Jurkat, Clone E6-1 (cell line): Measurements from ENCODE around the gene RNASET2.

Experiments used
- DNase-seq: peaks from one replicate; pipeline ENCODE4 v3.0.0-alpha.2; 2011; ENCODE audit warnings: low read depth, low spot score
- H3K4me3 ChIP-seq: 2 replicates; pipeline ENCODE4 v1.5.1; 2011; ENCODE audit warnings: mild to moderate bottlenecking, low read length, control low read depth, moderate library complexity

The RNASET2 gene

GRCh38 chr6:166972101-166972500 is 15.8 kb upstream of the RNASET2 start:
- H3K4me3 ChIP-seq = no peak overlapping the region
- no peak for DNase-seq

GRCh38 chr6:166971271-166971670 is 14.9 kb upstream of the RNASET2 start:
- no peak for DNase-seq
- H3K4me3 ChIP-seq = no peak overlapping the region

- H3K4me3 ChIP-seq = no peak overlapping the region
These were observed 14.4 kb upstream of the RNASET2 start for GRCh38 chr6:166970776-166971175.

DNA sequence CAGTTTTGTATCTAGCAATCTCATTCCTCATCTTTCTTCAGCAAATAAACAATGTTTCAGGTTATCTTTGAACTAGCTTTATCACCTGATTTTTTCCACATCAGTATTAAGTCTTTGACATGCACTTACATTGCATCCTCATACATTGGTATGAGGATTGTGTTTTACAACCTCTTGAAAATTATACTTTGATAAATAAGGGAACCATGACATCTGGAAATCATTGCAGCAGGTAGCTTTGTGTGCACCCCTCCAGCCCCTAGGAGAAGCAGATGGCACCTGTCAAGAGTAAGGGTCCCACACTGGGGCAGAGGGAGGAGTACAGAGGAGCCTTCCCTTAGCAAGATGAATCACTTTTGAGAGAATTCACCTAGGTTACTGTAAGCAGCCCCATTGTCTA is 13.7 kb upstream of the RNASET2 start:
- no peak for DNase-seq
- no peak overlapping the region for H3K4me3 ChIP-seq

More at GRCh38 chr6:166970776-166971175, 14.4 kb upstream of the RNASET2 start:
- no peak for DNase-seq

- no peak overlapping the region for H3K4me3 ChIP-seq
- DNase-seq = no peak
These were observed 13.1 kb upstream of the RNASET2 start for GRCh38 chr6:166969390-166970002.

GRCh38 chr6:166966268-166966667 is 9.9 kb upstream of the RNASET2 start:
- no peak overlapping the region for H3K4me3 ChIP-seq
- no peak for DNase-seq

DNA sequence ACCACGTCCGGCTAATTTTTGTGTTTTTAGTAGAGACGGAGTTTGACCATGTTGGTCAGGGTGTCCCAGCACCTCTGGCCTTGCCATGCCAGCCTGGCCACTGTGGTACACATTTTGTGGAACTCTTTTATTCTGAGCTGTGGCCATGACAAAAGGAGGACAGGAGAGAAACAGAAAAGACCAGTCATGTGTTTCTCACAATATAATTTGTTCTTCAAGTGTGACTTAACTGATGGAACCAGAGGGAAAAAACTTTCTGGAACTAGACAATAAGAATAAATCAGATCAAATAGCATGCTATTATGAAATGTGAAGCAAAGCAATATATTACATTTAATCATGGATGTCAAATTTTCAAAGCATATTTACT is 4.2 kb upstream of the RNASET2 start:
- DNase-seq = no peak
- no peak overlapping the region for H3K4me3 ChIP-seq

DNA sequence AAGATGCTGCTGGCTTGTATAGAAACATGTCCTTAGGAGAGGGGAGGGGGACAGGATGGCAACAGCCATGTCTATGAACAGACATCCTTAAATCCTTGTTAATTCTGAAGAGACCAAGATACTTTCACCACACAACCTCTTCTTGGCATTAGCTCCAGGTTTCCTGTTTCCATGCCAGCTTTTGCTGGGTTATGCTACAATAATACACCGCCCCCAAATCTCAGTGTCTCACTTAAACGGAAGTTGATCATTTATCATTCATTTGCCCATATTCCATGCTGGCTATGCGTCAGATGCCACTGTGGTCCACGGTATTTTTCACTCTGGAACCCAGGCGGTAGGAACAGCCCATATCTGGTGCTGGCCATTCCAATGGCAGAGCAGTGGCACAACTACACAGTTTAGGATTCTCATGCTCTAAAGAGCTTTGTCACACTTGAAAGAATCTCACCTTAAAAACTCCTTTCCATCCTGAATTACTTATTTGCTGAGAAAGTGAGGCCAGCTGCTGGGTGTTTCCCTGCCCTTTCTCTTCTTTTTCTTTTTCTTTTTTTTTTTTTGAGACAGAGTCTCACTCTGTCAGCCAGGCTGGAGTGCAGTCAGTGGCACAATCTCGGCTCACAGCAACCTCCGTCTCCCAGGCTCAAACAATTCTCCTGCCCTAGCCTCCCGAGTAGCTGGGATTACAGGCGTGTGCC is 3.7 kb upstream of the RNASET2 start:
- no peak overlapping the region for H3K4me3 ChIP-seq
- DNase-seq = no peak

- H3K4me3 ChIP-seq = no peak overlapping the region
- DNase-seq = peak; percentile 67
These were observed 2.8 kb upstream of the RNASET2 start for GRCh38 chr6:166958926-166959861.

DNA sequence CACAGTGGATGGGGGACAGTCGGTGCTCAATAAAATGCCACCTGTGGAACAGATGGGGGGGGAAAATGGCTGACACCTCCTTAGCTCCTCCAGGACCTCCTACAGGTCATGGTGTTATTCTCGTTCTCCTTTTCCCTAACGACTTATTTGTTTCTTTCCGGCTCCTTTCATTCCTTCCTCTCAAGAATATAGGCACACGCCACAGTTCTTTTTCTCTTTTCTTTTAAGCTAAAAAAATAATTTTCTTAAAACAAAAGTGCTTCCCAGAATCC is 1.4 kb upstream of the RNASET2 start:
- no peak for DNase-seq
- no peak overlapping the region for H3K4me3 ChIP-seq

DNA sequence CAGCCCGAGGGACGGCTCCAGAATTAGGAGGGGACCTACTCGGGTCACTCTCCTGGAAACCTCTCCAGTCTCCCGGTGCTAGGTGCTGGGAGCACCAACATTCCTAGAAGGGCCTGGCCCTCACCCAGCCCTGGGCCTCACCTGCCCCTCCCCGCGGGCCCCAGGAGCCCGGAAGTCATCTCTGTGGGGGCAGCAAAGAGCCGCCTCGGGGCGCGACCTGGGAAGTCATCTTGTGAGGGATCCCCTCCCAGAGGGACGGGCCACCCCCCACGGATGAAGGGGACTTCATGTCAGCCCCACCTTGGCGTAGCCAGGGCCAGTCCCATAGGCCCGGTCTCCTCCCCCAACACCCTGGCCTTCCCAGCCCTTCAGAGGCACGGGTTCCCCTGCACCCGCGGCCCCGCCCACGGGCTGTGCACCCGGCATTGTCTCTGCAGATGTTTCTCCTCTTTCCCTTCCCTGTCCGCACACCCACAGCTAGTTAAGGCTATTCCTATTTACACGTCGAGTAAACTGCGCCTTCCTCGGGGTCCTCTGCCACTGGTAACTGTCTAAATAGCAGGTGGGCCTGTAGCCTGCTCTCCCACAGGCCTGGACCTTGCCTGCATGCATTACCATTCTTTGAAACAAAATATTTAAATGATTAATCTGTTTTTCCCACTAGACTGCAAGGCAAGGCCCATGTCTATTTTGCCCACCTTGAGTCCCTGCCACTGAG is 896 bp upstream of the RNASET2 start:
- DNase-seq = no peak
- peak overlapping the region; percentile 67 for H3K4me3 ChIP-seq

GRCh38 chr6:166955865-166956443 is 396 bp downstream of the RNASET2 start:
- H3K4me3 ChIP-seq = peak overlapping the region; percentile 67
- DNase-seq = no peak

- peak overlapping the region; percentile 67 for H3K4me3 ChIP-seq
- DNase-seq = no peak
These were observed 1.1 kb downstream of the RNASET2 start for GRCh38 chr6:166955121-166955864.

- no peak overlapping the region for H3K4me3 ChIP-seq
- DNase-seq = no peak
These were observed 2.1 kb downstream of the RNASET2 start for GRCh38 chr6:166954118-166954713.

GRCh38 chr6:166952567-166953486 is 3.5 kb downstream of the RNASET2 start:
- no peak overlapping the region for H3K4me3 ChIP-seq

GRCh38 chr6:166952121-166952520 is 4.2 kb downstream of the RNASET2 start:
- no peak overlapping the region for H3K4me3 ChIP-seq

More at GRCh38 chr6:166952567-166953486, 3.5 kb downstream of the RNASET2 start:
- no peak for DNase-seq

GRCh38 chr6:166951670-166952060 is 4.7 kb downstream of the RNASET2 start:
- no peak for DNase-seq
- no peak overlapping the region for H3K4me3 ChIP-seq

More at GRCh38 chr6:166952121-166952520, 4.2 kb downstream of the RNASET2 start:
- no peak for DNase-seq
